Prostate gland (tissue), 2 donors: ENCODE data around the gene KCNN3.

Source experiments
- CTCF ChIP-seq, 4 experiments: fragments of 200-600 bp in 2 of 4; fragments of 450-650 bp in 2 of 4; sonication (generic) in 2 of 4; IDR thresholded peaks; 1 replicate in 3 of 4; 2 replicates in 1 of 4; pipeline ENCODE4 v1.5.1; 2016 to 2019; ENCODE audit warnings: antibody characterized with exemption in 4 of 4, mild to moderate bottlenecking in 2 of 4, moderate library complexity in 2 of 4
- POLR2A ChIP-seq: fragments of 450-650 bp; IDR thresholded peaks from one replicate; pipeline ENCODE4 v1.6.1; 2016; ENCODE audit warnings: antibody characterized with exemption, mild to moderate bottlenecking

GRCh38 chr1:154777154-154777553 is 92.9 kb downstream of the KCNN3 start:
- TF ChIP-seq POLR2A (no peak), CTCF (IDR thresholded peaks at IDR 0.05) (no peak)
